Measurements from ENCODE around the gene TSPY10.
"Not testable (repeated sequence)": the region's sequence is repeated elsewhere in the genome, so short reads cannot be mapped to it uniquely, and the experiment has no call there.

The TSPY10 gene

GRCh38 chrY:9527580-9527979, at the start of gene TSPY10:
Gene TSPY10 (plus strand): TSS chrY:9527880. CDS start chrY:9527926, 46 bp downstream.
- not testable (repeated sequence) for DNase-seq

GRCh38 chrY:9486967-9487366, 40.7 kb upstream of the TSPY10 start, which contains the start of gene TSPY9:
Gene TSPY9 (plus strand): TSS chrY:9487267. CDS start chrY:9487313, 46 bp downstream.
- DNase-seq: not testable (repeated sequence)

- not testable (repeated sequence) for DNase-seq
Measured at GRCh38 chrY:9504396-9504795, 23.3 kb upstream of the TSPY10 start.

GRCh38 chrY:9516287-9516686, 11.4 kb upstream of the TSPY10 start:
- DNase-seq: not testable (repeated sequence)
